Activated T-helper 9 cell treated with anti-CD3 and anti-CD28 coated beads, Interleukin-2, amount 50 U/mL, for 16 hours (primary cell): Measurements from ENCODE around the gene AFF2.

ENCODE experiments used
- DNase-seq: peaks from one replicate; pipeline ENCODE4 v3.0.0-alpha.2; 2020; ENCODE audit warnings: low read depth

The AFF2 gene

GRCh38 chrX:148741441-148741840, 241.0 kb downstream of the AFF2 start:
- no peak for DNase-seq

GRCh38 chrX:148755111-148755510, 254.7 kb downstream of the AFF2 start:
- DNase-seq: no peak

GRCh38 chrX:148763896-148764295, 263.5 kb downstream of the AFF2 start:
- DNase-seq: no peak

- DNase-seq: no peak
These were observed 267.9 kb downstream of the AFF2 start for GRCh38 chrX:148768296-148768695.

GRCh38 chrX:148771440-148771839, 271.0 kb downstream of the AFF2 start:
- no peak for DNase-seq

GRCh38 chrX:148774276-148774675, 273.9 kb downstream of the AFF2 start:
- DNase-seq: no peak

- DNase-seq: no peak
These were observed 283.7 kb downstream of the AFF2 start for GRCh38 chrX:148784137-148784536.

- no peak for DNase-seq
These were observed 284.4 kb downstream of the AFF2 start for GRCh38 chrX:148784856-148785255.

- DNase-seq: no peak
These were observed 284.8 kb downstream of the AFF2 start for GRCh38 chrX:148785256-148785655.

- no peak for DNase-seq
These were observed 288.0 kb downstream of the AFF2 start for GRCh38 chrX:148788449-148788848.

- DNase-seq: no peak
These were observed 293.9 kb downstream of the AFF2 start for GRCh38 chrX:148794350-148794749.

- DNase-seq: no peak
These were observed 304.4 kb downstream of the AFF2 start for GRCh38 chrX:148804579-148805355.

GRCh38 chrX:148806145-148806870, 305.9 kb downstream of the AFF2 start:
- no peak for DNase-seq

GRCh38 chrX:148808833-148809232, 308.4 kb downstream of the AFF2 start:
- no peak for DNase-seq

GRCh38 chrX:148811236-148811635, 310.8 kb downstream of the AFF2 start:
- DNase-seq: no peak

GRCh38 chrX:148813422-148813821, 313.0 kb downstream of the AFF2 start:
- no peak for DNase-seq

GRCh38 chrX:148813967-148814366, 313.6 kb downstream of the AFF2 start:
- no peak for DNase-seq

GRCh38 chrX:148815218-148815961, 315.0 kb downstream of the AFF2 start:
- DNase-seq: no peak

- DNase-seq: no peak
These were observed 323.6 kb downstream of the AFF2 start for GRCh38 chrX:148823986-148824385.

GRCh38 chrX:148825696-148826095, 325.3 kb downstream of the AFF2 start:
- no peak for DNase-seq

GRCh38 chrX:148836741-148837140, 336.3 kb downstream of the AFF2 start:
- no peak for DNase-seq

- DNase-seq: no peak
These were observed 350.2 kb downstream of the AFF2 start for GRCh38 chrX:148850631-148851030.

GRCh38 chrX:148854306-148854705, 353.9 kb downstream of the AFF2 start:
- no peak for DNase-seq
